Activated CD8-positive, alpha-beta T cell treated with anti-CD3 and anti-CD28 coated beads, Interleukin-2, amount 10 ng/mL, durations not matched to agents 7 days and 5 days (primary cell): Measurements from ENCODE around the gene SLC22A4. TPM values are rescaled to one million over a fixed set of nuclear protein-coding genes. Genes with fewer than 3 reads are reported as not detected.

Experiments
- ATAC-seq: fragments of 150-1000 bp; cut with Tn5 transposase; one replicate; pipeline ENCODE4 v1.10.0; 2021; ENCODE audit warnings: moderate library complexity
- CTCF ChIA-PET: fragments of 350-600 bp; sonication (Branson Sonifier 250); formaldehyde crosslinking; loops from one replicate; lab custom pipeline; 2021; ENCODE audit warnings: antibody characterized with exemption; lab: Charles Lee
- POLR2A ChIA-PET: fragments of 350-600 bp; sonication (Branson Sonifier 250); formaldehyde crosslinking; loops from one replicate; lab custom pipeline; 2021; ENCODE audit warnings: antibody characterized with exemption; lab: Charles Lee
- DNase-seq: peaks from one replicate; pipeline ENCODE4 v3.0.0-alpha.2; 2020
- H3K27ac Mint-ChIP-seq: one replicate; pipeline ENCODE4 v1.8.0; 2021; ENCODE audit warnings: mild to moderate bottlenecking, mixed read lengths
- H3K27me3 Mint-ChIP-seq: one replicate; pipeline ENCODE4 v1.8.0; 2021; ENCODE audit warnings: low read depth, mixed read lengths
- H3K36me3 Mint-ChIP-seq: one replicate; pipeline ENCODE4 v1.8.0; 2021; ENCODE audit warnings: low read depth, mixed read lengths
- H3K4me1 Mint-ChIP-seq: one replicate; pipeline ENCODE4 v1.8.0; 2021; ENCODE audit warnings: low read depth, mixed read lengths
- H3K4me3 Mint-ChIP-seq: one replicate; pipeline ENCODE4 v1.8.0; 2021; ENCODE audit warnings: mild to moderate bottlenecking, mixed read lengths
- H3K9me3 Mint-ChIP-seq: one replicate; pipeline ENCODE4 v1.8.0; 2022; ENCODE audit warnings: mixed read lengths; ENCODE audit not compliant: insufficient read depth
- total RNA-seq, 2 experiments: library from RNA; stranded (reverse); gene quantifications; one replicate each; pipeline ENCODE4 v1.2.3, GENCODE V29; 2021

The SLC22A4 gene
- total RNA-seq, 2 experiments from 2014 or later: not detected

- Mint-ChIP-seq H3K27ac (no peak overlapping the region), H3K4me1 (no peaks in the 10 kb centered on the region), H3K4me3 (no peak overlapping the region), H3K27me3 (no peaks in the 10 kb centered on the region), H3K36me3 (no peaks in the 10 kb centered on the region), H3K9me3 (no peaks in the 10 kb centered on the region)
- DNase-seq: no peak
- CTCF ChIA-PET: interaction anchor here (1.1 to 1.8 kb wide), 2 partner anchors 14 to 40 kb away, joined by 3 to 4 read pairs; no protein-coding TSS in a partner anchor
- POLR2A ChIA-PET: no interaction called here
- no peak for ATAC-seq
Measured at GRCh38 chr5:132313366-132313765, 19.2 kb downstream of the SLC22A4 start.

GRCh38 chr5:132313961-132314432 is 19.8 kb downstream of the SLC22A4 start:
- Mint-ChIP-seq H3K9me3 (no peaks in the 10 kb centered on the region), H3K4me3 (no peak overlapping the region), H3K27me3 (no peaks in the 10 kb centered on the region), H3K4me1 (no peaks in the 10 kb centered on the region), H3K27ac (no peak overlapping the region), H3K36me3 (no peaks in the 10 kb centered on the region)
- CTCF ChIA-PET: interaction anchor here (1.1 to 1.8 kb wide), 2 partner anchors 13 to 41 kb away, joined by 3 to 4 read pairs; no protein-coding TSS in a partner anchor
- POLR2A ChIA-PET: no interaction called here
- DNase-seq (no peak), ATAC-seq (no peak)

- H3K4me1 Mint-ChIP-seq: no peaks in the 10 kb centered on the region
- H3K36me3 Mint-ChIP-seq: no peaks in the 10 kb centered on the region
- no peaks in the 10 kb centered on the region for H3K27me3 Mint-ChIP-seq
- no peaks in the 10 kb centered on the region for H3K9me3 Mint-ChIP-seq
- POLR2A ChIA-PET: no interaction called here
- H3K4me3 Mint-ChIP-seq: no peak overlapping the region
- CTCF ChIA-PET: interaction anchor here (0.8 kb wide), 1 partner anchor 77 kb away, joined by 3 read pairs; no protein-coding TSS in a partner anchor
- ATAC-seq (no peak), DNase-seq (no peak)
- no peak overlapping the region for H3K27ac Mint-ChIP-seq
Measured at GRCh38 chr5:132315529-132316067, 21.4 kb downstream of the SLC22A4 start.

GRCh38 chr5:132319975-132320374 is 25.8 kb downstream of the SLC22A4 start:
- CTCF ChIA-PET: interaction anchor here (1.0 kb wide), 1 partner anchor 82 kb away, joined by 3 read pairs; no protein-coding TSS in a partner anchor
- no peaks in the 10 kb centered on the region for H3K4me1 Mint-ChIP-seq
- no peaks in the 10 kb centered on the region for H3K27me3 Mint-ChIP-seq
- no peaks in the 10 kb centered on the region for H3K9me3 Mint-ChIP-seq
- H3K27ac Mint-ChIP-seq: no peak overlapping the region
- DNase-seq (no peak), ATAC-seq (no peak)
- no peaks in the 10 kb centered on the region for H3K36me3 Mint-ChIP-seq
- H3K4me3 Mint-ChIP-seq: no peak overlapping the region
- POLR2A ChIA-PET: no interaction called here

- ATAC-seq (no peak), DNase-seq (no peak)
- no peaks in the 10 kb centered on the region for H3K27me3 Mint-ChIP-seq
- H3K9me3 Mint-ChIP-seq: no peaks in the 10 kb centered on the region
- no peak overlapping the region for H3K27ac Mint-ChIP-seq
- ChIA-PET CTCF (no interaction called here), POLR2A (no interaction called here)
- H3K36me3 Mint-ChIP-seq: no peaks in the 10 kb centered on the region
- no peaks in the 10 kb centered on the region for H3K4me1 Mint-ChIP-seq
- no peak overlapping the region for H3K4me3 Mint-ChIP-seq
Measured at GRCh38 chr5:132321109-132321721, 27.0 kb downstream of the SLC22A4 start.

GRCh38 chr5:132322266-132322665 is 28.1 kb downstream of the SLC22A4 start:
- ChIA-PET POLR2A (no interaction called here), CTCF (interaction anchor here (1.0 kb wide), 1 partner anchor 28 kb away, joined by 3 read pairs; the partner anchor contains the start of gene SLC22A4)
- H3K36me3 Mint-ChIP-seq: no peaks in the 10 kb centered on the region
- DNase-seq (no peak), ATAC-seq (no peak)
- no peak overlapping the region for H3K27ac Mint-ChIP-seq
- no peaks in the 10 kb centered on the region for H3K9me3 Mint-ChIP-seq
- H3K27me3 Mint-ChIP-seq: no peaks in the 10 kb centered on the region
- H3K4me3 Mint-ChIP-seq: no peak overlapping the region
- H3K4me1 Mint-ChIP-seq: no peaks in the 10 kb centered on the region

- Mint-ChIP-seq H3K9me3 (no peaks in the 10 kb centered on the region), H3K4me1 (no peaks in the 10 kb centered on the region), H3K4me3 (no peak overlapping the region), H3K27me3 (no peaks in the 10 kb centered on the region), H3K27ac (no peak overlapping the region), H3K36me3 (no peaks in the 10 kb centered on the region)
- no peak for DNase-seq
- no peak for ATAC-seq
- ChIA-PET CTCF (interaction anchor here (1.0 kb wide), 1 partner anchor 29 kb away, joined by 3 read pairs; the partner anchor contains the start of gene SLC22A4), POLR2A (no interaction called here)
Measured at GRCh38 chr5:132323202-132323601, 29.0 kb downstream of the SLC22A4 start.

- Mint-ChIP-seq H3K4me1 (no peaks in the 10 kb centered on the region), H3K27ac (no peak overlapping the region), H3K4me3 (no peak overlapping the region), H3K9me3 (no peaks in the 10 kb centered on the region), H3K36me3 (no peaks in the 10 kb centered on the region), H3K27me3 (no peaks in the 10 kb centered on the region)
- DNase-seq (no peak), ATAC-seq (no peak)
- POLR2A ChIA-PET: no interaction called here
- CTCF ChIA-PET: interaction anchor here (0.6 to 3.2 kb wide), 2 partner anchors 46 to 87 kb away, joined by 3 to 15 read pairs; no protein-coding TSS in a partner anchor
Measured at GRCh38 chr5:132325691-132326090, 31.5 kb downstream of the SLC22A4 start.

GRCh38 chr5:132327252-132327955 is 33.2 kb downstream of the SLC22A4 start:
- CTCF ChIA-PET: interaction anchor here (0.7 to 1.0 kb wide), 3 partner anchors 14 to 265 kb away, joined by 3 read pairs; no protein-coding TSS in a partner anchor
- H3K36me3 Mint-ChIP-seq: no peaks in the 10 kb centered on the region
- DNase-seq: no peak
- H3K4me1 Mint-ChIP-seq: no peaks in the 10 kb centered on the region
- H3K4me3 Mint-ChIP-seq: no peak overlapping the region
- no peak overlapping the region for H3K27ac Mint-ChIP-seq
- POLR2A ChIA-PET: no interaction called here
- H3K27me3 Mint-ChIP-seq: no peaks in the 10 kb centered on the region
- no peaks in the 10 kb centered on the region for H3K9me3 Mint-ChIP-seq
- no peak for ATAC-seq

- CTCF ChIA-PET: interaction anchor here (0.5 to 1.5 kb wide), 4 partner anchors 11 to 728 kb away, joined by 3 to 5 read pairs (median 3); no protein-coding TSS in a partner anchor
- POLR2A ChIA-PET: no interaction called here
Measured at GRCh38 chr5:132334812-132335211, 40.6 kb downstream of the SLC22A4 start.

GRCh38 chr5:132335402-132335801 is 41.2 kb downstream of the SLC22A4 start:
- DNase-seq (no peak), ATAC-seq (no peak)
- ChIA-PET POLR2A (no interaction called here), CTCF (interaction anchor here (1.3 to 1.5 kb wide), 2 partner anchors 51 to 290 kb away, joined by 3 to 5 read pairs; no protein-coding TSS in a partner anchor)
- H3K4me1 Mint-ChIP-seq: no peaks in the 10 kb centered on the region
- no peak overlapping the region for H3K27ac Mint-ChIP-seq
- no peak overlapping the region for H3K4me3 Mint-ChIP-seq
- no peaks in the 10 kb centered on the region for H3K27me3 Mint-ChIP-seq
- H3K36me3 Mint-ChIP-seq: no peaks in the 10 kb centered on the region
- H3K9me3 Mint-ChIP-seq: no peaks in the 10 kb centered on the region

More at GRCh38 chr5:132334812-132335211, 40.6 kb downstream of the SLC22A4 start:
- no peaks in the 10 kb centered on the region for H3K27me3 Mint-ChIP-seq
- DNase-seq (no peak), ATAC-seq (peak; percentile 39)
- H3K9me3 Mint-ChIP-seq: no peaks in the 10 kb centered on the region
- no peak overlapping the region for H3K27ac Mint-ChIP-seq
- no peaks in the 10 kb centered on the region for H3K36me3 Mint-ChIP-seq
- no peaks in the 10 kb centered on the region for H3K4me1 Mint-ChIP-seq
- H3K4me3 Mint-ChIP-seq: no peak overlapping the region
